ENCODE measurements around the gene DIP2C. TPM values are rescaled to one million over a fixed set of nuclear protein-coding genes. Genes with fewer than 3 reads are reported as not detected.
"Not testable (repeated sequence)": the region's sequence is repeated elsewhere in the genome, so short reads cannot be mapped to it uniquely, and the experiment has no call there.

The DIP2C gene
- polyA plus RNA-seq, 1 of the 3 experiments (the other 2 are of a cell fraction): 8.7 TPM

DNA sequence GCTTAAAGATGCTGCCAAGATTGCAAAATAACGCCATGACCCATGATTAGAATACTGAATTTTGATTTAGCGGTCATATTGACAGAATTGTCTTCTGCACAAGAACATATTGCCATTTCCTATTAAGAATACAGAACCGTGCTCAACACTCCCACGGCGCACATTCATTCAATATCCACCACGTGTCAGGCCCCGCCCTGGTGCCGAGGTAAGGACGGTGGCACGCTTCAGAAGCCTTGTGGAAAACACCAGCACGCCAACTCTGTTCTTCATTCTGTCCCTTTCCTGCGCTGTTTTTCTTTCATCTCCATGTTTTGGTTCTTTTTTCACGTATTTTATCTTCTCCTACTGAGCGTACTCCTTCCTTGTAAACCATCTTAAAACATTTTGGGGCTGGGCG lies 364.9 kb downstream of the DIP2C start (continued):
- TF ChIP-seq POLR2AphosphoS5 (IDR thresholded peaks at IDR 0.05; ENCODE audit: low read depth, low read length): no peak
- TF ChIP-seq JUND (IDR thresholded peaks at IDR 0.05): no peak
- no peak for TF ChIP-seq RCOR1 (IDR thresholded peaks at IDR 0.05; ENCODE audit: low read length)
- no peak for TF ChIP-seq NRF1 (IDR thresholded peaks at IDR 0.05; ENCODE audit: low read depth, low read length)

- Histone ChIP-seq H3K9me2 (no peaks in the 10 kb centered on the region), H3F3A (replicated peaks; ENCODE audit: insufficient read depth) (peaks cover 13% of the 10 kb centered on the region), H3K4me1 (ENCODE audit: control insufficient read depth in 1 of 2, insufficient read depth in 2 of 2, low read depth in 1 of 2, low read length in 1 of 2) (peaks cover 2 to 11% of the 10 kb centered on the region in 2 experiments), H3K4me3 (ENCODE audit: low read depth in 2 of 2, low read length in 1 of 2) (no peak overlapping the region; a peak in 3 of 4 replicates), H3K79me2 (ENCODE audit: insufficient read depth) (no peaks in the 10 kb centered on the region), H3K9ac (peak overlapping the region; percentile 60; the same call in 1 of the 2 replicates), H3K27ac (ENCODE audit: low read depth in 2 of 2, low read length in 1 of 2) (peak overlapping the region; percentile 81 to 87), H3K9me3 (no peaks in the 10 kb centered on the region), H3K4me2 (peak overlapping the region; percentile 54), H4K20me1 (ENCODE audit: insufficient read depth) (no peaks in the 10 kb centered on the region), H2AFZ (ENCODE audit: low read depth) (no peak overlapping the region), H3K27me3 (ENCODE audit: insufficient read depth) (no peaks in the 10 kb centered on the region), H3K36me3 (replicated peaks in 1 of 2; ENCODE audit: control insufficient read depth in 1 of 2, insufficient read depth in 2 of 2, low read length in 1 of 2) (peaks cover 11 to 19% of the 10 kb centered on the region in 2 experiments)
- no peak for DNase-seq
- CTCF ChIA-PET: no interaction called here
- POLR2A ChIA-PET: no interaction called here
- TF ChIP-seq MAX (IDR thresholded peaks at IDR 0.05; ENCODE audit: low read depth): peak; percentile 61
- TF ChIP-seq SIN3A (IDR thresholded peaks at IDR 0.05; ENCODE audit: borderline replicate concordance, low read depth, low read length): no peak
- TF ChIP-seq JUND (IDR thresholded peaks at IDR 0.05): peak; percentile 89
- peak; percentile 82 for TF ChIP-seq PBX3 (IDR thresholded peaks at IDR 0.05)
- no peak for TF ChIP-seq ZBTB33 (IDR thresholded peaks at IDR 0.05; ENCODE audit: borderline replicate concordance, low read depth)
- TF ChIP-seq TEAD4 (IDR thresholded peaks at IDR 0.05; ENCODE audit: borderline replicate concordance, insufficient read depth): 0 out of 2 replicates have a peak, but pooled peaks have one; percentile 45
- no peak for TF ChIP-seq GATA2 (CRISPR knock-in tag; IDR thresholded peaks at IDR 0.05)
- TF ChIP-seq EP300 (IDR thresholded peaks at IDR 0.05; ENCODE audit: borderline replicate concordance in 1 of 2, low read depth in 1 of 2, low read length in 1 of 2): peak in 1 of 2 experiments; percentile 45; a peak in 1 of 4 replicates
- peak; percentile 32; the same call in 1 of the 2 replicates for TF ChIP-seq TAF1 (IDR thresholded peaks at IDR 0.05; ENCODE audit: borderline replicate concordance, low read depth, low read length)
- peak; percentile 57; the same call in 1 of the 2 replicates for TF ChIP-seq NFIC (IDR thresholded peaks at IDR 0.05; ENCODE audit: borderline replicate concordance)
- peak; percentile 93 for TF ChIP-seq FOSL2 (IDR thresholded peaks at IDR 0.05; ENCODE audit: borderline replicate concordance, low read depth)
- TF ChIP-seq TCF12 (IDR thresholded peaks at IDR 0.05): peak; percentile 45; the same call in 1 of the 2 replicates
- WGBS (ENCODE audit: low lambda C conversion rate): 17% methylated on average over 15 of the region's 15 CpGs
Measured at GRCh38 chr10:323651-324293, 365.7 kb downstream of the DIP2C start.

GRCh38 chr10:323046-323445 lies 366.4 kb downstream of the DIP2C start:
- CTCF ChIA-PET: not testable (repeated sequence)

More at GRCh38 chr10:323046-323445, 366.4 kb downstream of the DIP2C start:
- Histone ChIP-seq H3F3A (replicated peaks; ENCODE audit: insufficient read depth) (peaks cover 13% of the 10 kb centered on the region), H3K4me1 (ENCODE audit: control insufficient read depth in 1 of 2, insufficient read depth in 2 of 2, low read depth in 1 of 2, low read length in 1 of 2) (peaks cover 2 to 11% of the 10 kb centered on the region in 2 experiments), H3K36me3 (replicated peaks in 1 of 2; ENCODE audit: control insufficient read depth in 1 of 2, insufficient read depth in 2 of 2, low read length in 1 of 2) (peaks cover 13 to 19% of the 10 kb centered on the region in 2 experiments), H3K4me2 (0 out of 2 replicates have a peak overlapping the region, but pooled peaks have one; percentile 54)
- POLR2A ChIA-PET; H3K79me2 ChIP-seq (ENCODE audit: insufficient read depth); H3K9me3 ChIP-seq; H2AFZ ChIP-seq (ENCODE audit: low read depth); DNase-seq; H3K9ac ChIP-seq; H3K27ac ChIP-seq (ENCODE audit: low read depth in 2 of 2, low read length in 1 of 2); H3K27me3 ChIP-seq (ENCODE audit: insufficient read depth); H3K9me2 ChIP-seq; H3K4me3 ChIP-seq (ENCODE audit: low read depth in 2 of 2, low read length in 1 of 2); H4K20me1 ChIP-seq (ENCODE audit: insufficient read depth): not testable (repeated sequence)
- WGBS (ENCODE audit: low lambda C conversion rate): 94% methylated on average over 25 of the region's 43 CpGs
